Neuron (in vitro differentiated cells): ENCODE data around the gene SH2D2A.

Experiments
- H2AFZ ChIP-seq: one replicate; pipeline ENCODE4 v1.6.1; 2013; ENCODE audit warnings: low read depth, mild to moderate bottlenecking, inconsistent platforms, low read length, moderate library complexity
- H3K27me3 ChIP-seq: one replicate; pipeline ENCODE4 v1.6.1; 2013; ENCODE audit warnings: low read length; ENCODE audit not compliant: insufficient read depth
- H3K36me3 ChIP-seq: one replicate; pipeline ENCODE4 v1.6.1; 2013; ENCODE audit warnings: low read length; ENCODE audit not compliant: insufficient read depth
- H3K4me1 ChIP-seq: one replicate; pipeline ENCODE4 v1.6.1; 2013; ENCODE audit warnings: low read length; ENCODE audit not compliant: insufficient read depth
- H3K4me3 ChIP-seq: 2 replicates; pipeline ENCODE4 v1.5.1; 2013; ENCODE audit warnings: mild to moderate bottlenecking, low read length, moderate library complexity
- H3K9me3 ChIP-seq: one replicate; pipeline ENCODE4 v1.6.1; 2013; ENCODE audit warnings: low read length

The SH2D2A gene

DNA sequence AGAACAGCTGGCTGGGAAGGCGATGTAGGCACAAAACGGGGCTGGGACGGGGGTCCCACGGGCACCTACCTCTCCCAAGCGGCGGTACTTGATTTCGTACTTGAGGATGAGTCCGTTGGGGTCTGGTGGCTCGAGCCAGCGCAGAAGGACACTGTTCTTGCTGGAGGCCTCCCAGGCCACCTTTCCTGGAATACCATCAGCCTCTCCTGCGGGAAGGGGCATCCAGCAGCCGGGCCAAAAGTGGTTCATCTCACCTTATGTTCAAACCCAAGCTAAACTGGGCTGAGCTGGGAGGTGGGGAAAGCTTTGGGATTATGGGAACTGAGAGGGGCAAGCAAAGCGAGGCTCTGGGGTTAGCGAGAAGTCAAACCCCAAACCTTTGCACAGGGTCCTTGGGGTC, 28.0 kb upstream of the SH2D2A start:
- H2AFZ ChIP-seq: no peak overlapping the region
- peaks cover 81% of the 10 kb centered on the region for H3K27me3 ChIP-seq
- peaks cover 5% of the 10 kb centered on the region for H3K9me3 ChIP-seq
- peaks cover 5% of the 10 kb centered on the region for H3K4me1 ChIP-seq
- no peak overlapping the region for H3K4me3 ChIP-seq
- H3K36me3 ChIP-seq: no peaks in the 10 kb centered on the region

DNA sequence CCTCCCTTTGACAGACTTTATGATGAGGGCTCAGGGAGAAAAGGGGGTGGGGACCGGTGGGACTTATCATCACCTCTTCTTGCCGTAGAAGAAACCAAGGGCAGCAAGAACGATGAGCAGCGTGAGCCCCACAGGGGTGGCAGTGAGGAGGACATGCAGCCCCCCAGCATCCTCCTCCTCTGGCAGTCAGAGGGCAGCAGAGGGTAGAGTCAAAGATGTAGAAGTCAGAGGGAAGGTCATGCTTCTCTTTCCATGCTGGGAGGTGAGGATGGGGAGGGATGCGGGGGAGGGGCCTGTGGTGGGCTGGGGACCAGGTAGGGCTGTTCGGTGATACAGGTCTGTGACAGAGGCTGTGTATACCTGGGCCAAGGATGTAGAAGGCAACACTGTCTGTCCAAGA, 27.5 kb upstream of the SH2D2A start:
- peaks cover 76% of the 10 kb centered on the region for H3K27me3 ChIP-seq
- no peaks in the 10 kb centered on the region for H3K36me3 ChIP-seq
- H2AFZ ChIP-seq: no peak overlapping the region
- no peak overlapping the region for H3K4me3 ChIP-seq
- peaks cover 10% of the 10 kb centered on the region for H3K4me1 ChIP-seq
- peaks cover 5% of the 10 kb centered on the region for H3K9me3 ChIP-seq

GRCh38 chr1:156842618-156843300, 26.1 kb upstream of the SH2D2A start:
- Histone ChIP-seq H3K4me1 (peaks cover 10% of the 10 kb centered on the region), H2AFZ (no peak overlapping the region), H3K27me3 (peaks cover 63% of the 10 kb centered on the region), H3K9me3 (peaks cover 5% of the 10 kb centered on the region), H3K4me3 (no peak overlapping the region), H3K36me3 (no peaks in the 10 kb centered on the region)

- H3K4me3 ChIP-seq: no peak overlapping the region
- H2AFZ ChIP-seq: no peak overlapping the region
- peaks cover 10% of the 10 kb centered on the region for H3K4me1 ChIP-seq
- peaks cover 4% of the 10 kb centered on the region for H3K9me3 ChIP-seq
- H3K27me3 ChIP-seq: peaks cover 52% of the 10 kb centered on the region
- no peaks in the 10 kb centered on the region for H3K36me3 ChIP-seq
Observed at GRCh38 chr1:156841295-156841855, 24.7 kb upstream of the SH2D2A start.

DNA sequence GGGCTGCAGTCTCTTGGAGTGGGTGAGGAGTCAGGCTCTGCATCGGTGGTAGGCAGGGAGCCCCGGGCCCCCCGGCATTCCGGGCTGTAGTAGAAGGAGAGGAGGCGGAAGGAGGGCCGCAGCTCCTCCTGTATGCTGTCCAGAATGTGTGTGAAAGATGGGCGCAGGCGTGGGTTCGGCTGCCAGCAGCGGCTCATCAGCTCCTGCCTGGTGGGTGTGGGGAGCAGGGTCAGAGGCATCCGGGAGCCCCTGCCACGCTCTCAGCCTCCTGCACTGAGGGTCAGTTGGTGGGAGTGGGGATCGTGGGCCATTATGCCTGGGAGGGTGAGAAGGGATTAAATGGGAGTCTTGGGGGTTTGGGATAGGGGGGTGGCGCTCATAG, 24.2 kb upstream of the SH2D2A start:
- peaks cover 10% of the 10 kb centered on the region for H3K4me1 ChIP-seq
- peaks cover 4% of the 10 kb centered on the region for H3K9me3 ChIP-seq
- no peak overlapping the region for H2AFZ ChIP-seq
- no peak overlapping the region for H3K4me3 ChIP-seq
- H3K36me3 ChIP-seq: no peaks in the 10 kb centered on the region
- H3K27me3 ChIP-seq: peaks cover 51% of the 10 kb centered on the region

DNA sequence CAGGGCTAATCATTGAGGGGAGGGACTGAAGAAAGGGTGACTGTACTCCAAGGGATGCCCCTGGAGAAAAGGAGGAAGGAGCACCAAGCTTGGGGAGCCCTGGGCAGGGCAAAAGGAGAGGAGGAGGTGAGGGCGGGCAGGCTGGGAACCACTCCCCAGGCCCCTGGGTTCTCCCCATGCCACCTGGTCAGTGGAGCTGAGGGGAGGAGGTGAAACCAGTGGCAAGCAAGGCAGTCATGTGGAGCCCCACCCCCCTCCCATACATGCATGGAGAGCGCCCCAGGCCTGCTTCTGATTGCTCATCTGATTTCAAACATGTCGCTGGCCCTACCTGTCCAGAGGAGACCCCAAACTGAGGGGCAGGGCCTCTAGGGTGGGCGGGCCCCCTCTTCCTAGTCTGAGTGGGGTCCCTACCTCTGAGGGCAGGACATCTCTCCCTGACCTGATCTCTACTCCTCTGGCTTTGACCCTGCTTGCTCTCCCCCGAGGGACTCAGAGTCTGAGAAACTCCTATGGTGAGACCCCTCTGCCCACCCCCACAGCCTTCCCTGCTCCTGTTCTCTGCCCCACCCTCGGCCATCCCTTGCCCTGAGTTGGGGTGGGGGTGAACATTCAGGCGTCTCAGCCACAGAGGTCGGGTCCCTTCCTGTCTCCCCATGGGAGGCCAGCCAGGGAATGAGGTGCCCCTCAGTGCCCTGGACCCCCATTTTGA, 23.7 kb upstream of the SH2D2A start:
- Histone ChIP-seq H3K9me3 (peaks cover 4% of the 10 kb centered on the region), H3K27me3 (peaks cover 52% of the 10 kb centered on the region)

DNA sequence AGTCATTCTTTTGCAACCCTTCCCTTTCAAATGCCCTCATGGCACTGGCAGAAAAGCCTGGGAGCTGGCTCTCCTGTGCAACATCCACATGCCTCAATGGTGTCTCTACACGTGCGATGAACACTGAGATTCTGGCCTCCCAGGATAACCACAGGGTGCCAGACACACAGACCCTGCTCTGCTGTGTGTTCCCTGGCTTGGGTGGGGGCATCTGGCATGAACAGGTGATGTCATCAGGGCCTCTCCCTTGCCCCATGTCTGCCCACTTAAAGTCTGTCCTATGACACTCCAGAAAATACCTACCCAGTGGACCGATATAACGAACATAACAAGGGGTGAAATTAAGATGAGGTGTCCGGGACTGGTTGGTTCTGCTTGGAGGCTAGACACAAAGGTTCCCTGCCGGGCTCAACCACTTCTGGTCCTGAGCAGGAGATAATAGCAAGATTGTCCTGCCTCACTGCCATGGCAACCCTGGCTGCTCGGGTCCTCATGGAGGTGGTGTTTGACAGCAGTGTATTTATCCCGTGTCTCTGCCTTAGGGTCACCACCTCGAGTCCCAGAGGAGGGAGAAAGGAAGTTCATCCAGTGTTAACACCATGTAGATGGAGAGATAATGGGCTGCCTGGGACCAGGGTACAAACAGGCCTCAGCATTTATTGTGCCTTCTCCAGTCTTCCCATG, 22.9 kb upstream of the SH2D2A start:
- peaks cover 51% of the 10 kb centered on the region for H3K27me3 ChIP-seq
- no peak overlapping the region for H2AFZ ChIP-seq
- peaks cover 4% of the 10 kb centered on the region for H3K9me3 ChIP-seq
- H3K4me1 ChIP-seq: peaks cover 10% of the 10 kb centered on the region
- H3K4me3 ChIP-seq: no peak overlapping the region
- H3K36me3 ChIP-seq: no peaks in the 10 kb centered on the region

More for the DNA sequence above, 23.7 kb upstream of the SH2D2A start:
- Histone ChIP-seq H2AFZ (no peak overlapping the region), H3K36me3 (no peaks in the 10 kb centered on the region), H3K4me1 (peaks cover 10% of the 10 kb centered on the region), H3K4me3 (no peak overlapping the region)

DNA sequence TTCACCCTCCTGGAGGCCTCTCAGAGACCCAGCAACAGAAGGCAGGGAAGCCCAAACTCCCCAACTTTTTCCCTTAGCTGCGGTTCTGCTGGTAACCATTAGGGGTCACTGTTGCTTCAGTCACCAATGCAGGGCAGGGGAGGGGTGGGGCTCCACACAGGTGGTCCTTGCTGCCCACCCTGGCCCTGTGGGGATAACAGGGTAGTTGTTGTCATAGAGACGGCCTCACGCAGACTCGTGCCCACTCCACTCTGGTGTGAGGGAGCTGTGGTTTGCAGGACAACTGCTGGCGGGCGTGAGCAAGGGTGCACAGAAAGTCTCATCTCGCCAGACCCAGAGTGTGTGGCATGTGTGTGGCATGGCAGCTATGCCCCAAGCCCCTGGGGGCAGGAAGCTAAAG, 22.3 kb upstream of the SH2D2A start:
- H3K4me3 ChIP-seq: no peak overlapping the region
- H2AFZ ChIP-seq: no peak overlapping the region
- H3K4me1 ChIP-seq: peaks cover 10% of the 10 kb centered on the region
- peaks cover 4% of the 10 kb centered on the region for H3K9me3 ChIP-seq
- H3K27me3 ChIP-seq: peaks cover 50% of the 10 kb centered on the region
- no peaks in the 10 kb centered on the region for H3K36me3 ChIP-seq

GRCh38 chr1:156836892-156837291, 20.2 kb upstream of the SH2D2A start:
- Histone ChIP-seq H3K27me3 (peaks cover 52% of the 10 kb centered on the region), H3K4me1 (peaks cover 10% of the 10 kb centered on the region), H3K9me3 (peaks cover 2% of the 10 kb centered on the region), H3K4me3 (no peak overlapping the region), H3K36me3 (no peaks in the 10 kb centered on the region), H2AFZ (no peak overlapping the region)

DNA sequence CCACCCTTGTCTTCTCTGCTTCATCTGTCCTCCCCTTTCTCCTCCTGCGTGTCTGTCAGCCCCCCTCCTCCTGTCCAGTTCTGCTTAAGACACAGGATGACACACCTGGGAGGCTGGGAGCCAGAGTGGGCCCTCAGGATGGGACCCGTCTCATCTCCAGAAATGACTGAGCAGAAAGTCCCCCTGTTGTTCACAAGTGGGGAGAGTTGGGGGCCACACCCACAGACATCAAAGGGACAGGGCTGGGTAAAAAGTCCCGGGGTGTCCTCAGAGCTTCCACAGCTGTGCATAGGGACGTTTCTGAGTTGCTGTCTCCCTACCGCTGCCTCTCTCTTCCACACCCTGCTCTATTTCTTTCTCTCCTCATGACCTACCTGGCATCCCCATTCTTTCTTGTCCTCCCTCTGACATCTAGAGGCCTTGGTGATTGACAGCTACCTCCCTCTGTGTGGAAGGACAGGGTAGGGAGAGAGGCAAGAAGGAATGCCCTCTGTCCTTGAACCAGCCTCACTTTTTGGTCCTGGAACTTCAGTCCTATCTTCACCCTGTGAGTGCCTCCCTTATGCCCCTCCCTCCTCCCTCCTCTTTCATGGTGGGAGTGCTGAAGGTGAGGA, 19.5 kb upstream of the SH2D2A start:
- Histone ChIP-seq H3K4me3 (no peak overlapping the region), H3K27me3 (peaks cover 52% of the 10 kb centered on the region), H3K9me3 (no peaks in the 10 kb centered on the region), H3K4me1 (peaks cover 10% of the 10 kb centered on the region), H2AFZ (no peak overlapping the region), H3K36me3 (no peaks in the 10 kb centered on the region)

DNA sequence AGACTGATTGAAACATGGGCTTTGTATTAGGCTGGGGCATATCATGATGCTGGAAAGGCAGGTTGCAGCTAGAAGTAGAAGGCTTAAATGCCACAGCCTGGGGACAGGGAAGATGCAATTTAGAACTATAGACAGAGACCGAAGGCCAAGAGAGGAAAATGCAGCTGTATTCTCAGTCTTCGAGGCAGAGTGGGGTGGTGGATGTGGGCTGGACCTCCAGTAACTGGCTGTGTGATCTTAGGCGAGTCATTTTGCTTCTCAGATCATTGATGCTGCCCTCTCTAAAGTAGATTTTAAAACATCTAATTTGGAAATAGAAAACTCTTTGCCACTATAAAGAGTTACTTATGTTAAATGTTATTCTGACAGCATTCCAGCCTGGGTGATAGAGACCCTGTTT, 17.7 kb upstream of the SH2D2A start:
- no peak overlapping the region for H2AFZ ChIP-seq
- H3K4me1 ChIP-seq: peaks cover 2% of the 10 kb centered on the region
- H3K4me3 ChIP-seq: no peak overlapping the region
- peaks cover 56% of the 10 kb centered on the region for H3K27me3 ChIP-seq
- no peaks in the 10 kb centered on the region for H3K36me3 ChIP-seq
- no peaks in the 10 kb centered on the region for H3K9me3 ChIP-seq

GRCh38 chr1:156833603-156834002, 17.0 kb upstream of the SH2D2A start:
- no peaks in the 10 kb centered on the region for H3K9me3 ChIP-seq
- no peaks in the 10 kb centered on the region for H3K4me1 ChIP-seq
- H2AFZ ChIP-seq: no peak overlapping the region
- H3K27me3 ChIP-seq: peaks cover 56% of the 10 kb centered on the region
- no peaks in the 10 kb centered on the region for H3K36me3 ChIP-seq
- no peak overlapping the region for H3K4me3 ChIP-seq

DNA sequence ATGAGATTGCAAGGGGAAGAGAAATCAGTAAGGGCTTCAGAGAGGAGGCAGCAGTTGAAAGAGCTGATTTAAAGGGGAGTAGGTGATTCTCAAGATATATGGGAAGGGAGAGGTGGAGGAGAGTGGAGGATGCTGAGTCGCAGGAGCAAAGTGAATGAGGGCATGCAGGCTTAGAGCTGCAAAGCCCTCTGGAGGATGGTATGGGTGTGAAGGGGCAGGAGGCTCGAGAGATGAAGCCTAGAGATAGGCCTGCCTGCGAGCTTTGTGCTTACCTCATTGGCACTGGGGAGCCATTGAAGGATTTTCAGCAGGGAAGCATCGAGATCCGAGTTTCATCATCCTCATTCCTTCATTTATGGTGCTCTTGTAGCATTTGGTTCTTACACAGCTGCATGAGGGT, 15.8 kb upstream of the SH2D2A start:
- peaks cover 54% of the 10 kb centered on the region for H3K27me3 ChIP-seq

More for the DNA sequence above, 15.8 kb upstream of the SH2D2A start:
- no peak overlapping the region for H2AFZ ChIP-seq
- H3K36me3 ChIP-seq: no peaks in the 10 kb centered on the region
- H3K4me1 ChIP-seq: no peaks in the 10 kb centered on the region
- no peak overlapping the region for H3K4me3 ChIP-seq
- no peaks in the 10 kb centered on the region for H3K9me3 ChIP-seq
